WTC11 (cell line): ENCODE measurements around the gene C7. TPM values are rescaled to one million over a fixed set of nuclear protein-coding genes. Genes with fewer than 3 reads are reported as not detected.

ENCODE experiments used
- ATAC-seq: fragments of 200-7000 bp; cut with Tn5 transposase; 2 replicates; pipeline ENCODE4 v1.10.0; 2021; ENCODE audit warnings: mild to moderate bottlenecking, moderate library complexity
- CTCF ChIA-PET: fragments of 300-600 bp; sonication (Branson Sonifier 250); formaldehyde crosslinking; loops from one replicate; lab custom pipeline; 2021; ENCODE audit warnings: antibody characterized with exemption; lab: Charles Lee
- POLR2A ChIA-PET: fragments of 350-600 bp; sonication (Branson Sonifier 250); formaldehyde crosslinking; loops from one replicate; lab custom pipeline; 2021; ENCODE audit warnings: antibody characterized with exemption; lab: Charles Lee
- DNase-seq: peaks from one replicate; pipeline ENCODE4 v3.0.0; 2021; ENCODE audit warnings: low spot score
- H3K27ac Mint-ChIP-seq: 2 replicates; pipeline ENCODE4 v1.8.0; 2021; ENCODE audit warnings: mixed read lengths
- H3K27me3 Mint-ChIP-seq: 2 replicates; pipeline ENCODE4 v1.8.0; 2021; ENCODE audit warnings: low read depth, mild to moderate bottlenecking, moderate library complexity, mixed read lengths
- H3K36me3 Mint-ChIP-seq: 2 replicates; pipeline ENCODE4 v1.8.0; 2021; ENCODE audit warnings: mixed read lengths
- H3K4me1 Mint-ChIP-seq: 2 replicates; pipeline ENCODE4 v1.8.0; 2022; ENCODE audit warnings: mixed read lengths
- H3K4me3 Mint-ChIP-seq: 2 replicates; pipeline ENCODE4 v1.8.0; 2021; ENCODE audit warnings: mild to moderate bottlenecking, moderate library complexity, mixed read lengths
- H3K9me3 Mint-ChIP-seq: 2 replicates; pipeline ENCODE4 v1.8.0; 2021; ENCODE audit warnings: mixed read lengths
- ELF4 ChIP-seq: sonication (generic); formaldehyde crosslinking; IDR thresholded peaks from 2 replicates; pipeline ENCODE4 v1.8.1; 2022; ENCODE audit warnings: low read depth, mild to moderate bottlenecking, moderate library complexity, missing genetic modification reagents
- FOXK1 ChIP-seq: sonication (generic); formaldehyde crosslinking; IDR thresholded peaks from 2 replicates; pipeline ENCODE4 v1.8.0; 2022; ENCODE audit warnings: mild to moderate bottlenecking, moderate library complexity, missing genetic modification reagents
- FOXP1 ChIP-seq: sonication (generic); formaldehyde crosslinking; IDR thresholded peaks from 2 replicates; pipeline ENCODE4 v1.8.0; 2022; ENCODE audit warnings: missing genetic modification reagents, mild to moderate bottlenecking, moderate library complexity, borderline replicate concordance
- GRHL2 ChIP-seq: fragments of 250-450 bp; sonication (Bioruptor Pico); IDR thresholded peaks from 2 replicates; pipeline ENCODE4 v1.8.0; 2022; ENCODE audit warnings: mild to moderate bottlenecking, moderate library complexity; ENCODE audit not compliant: insufficient replicate concordance, severe bottlenecking
- GTF2I ChIP-seq: fragments of 250-450 bp; sonication (Bioruptor Pico); conservative IDR thresholded peaks from 2 replicates; pipeline ENCODE4 v1.4.0; 2021; ENCODE audit warnings: mild to moderate bottlenecking
- HMGXB4 ChIP-seq: sonication (generic); formaldehyde crosslinking; IDR thresholded peaks from 2 replicates; pipeline ENCODE4 v1.8.1; 2023; ENCODE audit warnings: mild to moderate bottlenecking, moderate library complexity, missing genetic modification reagents
- IRF2 ChIP-seq: sonication (generic); formaldehyde crosslinking; IDR thresholded peaks from 2 replicates; pipeline ENCODE4 v1.8.0; 2022; ENCODE audit warnings: low read depth, missing genetic modification reagents, borderline replicate concordance
- JUN ChIP-seq: sonication (generic); formaldehyde crosslinking; IDR thresholded peaks from 2 replicates; pipeline ENCODE4 v1.8.0; 2023; ENCODE audit warnings: mild to moderate bottlenecking, missing genetic modification reagents
- NFATC4 ChIP-seq: fragments of 250-450 bp; sonication (Bioruptor Pico); IDR thresholded peaks from 2 replicates; pipeline ENCODE4 v1.9.0; 2021; ENCODE audit warnings: mild to moderate bottlenecking
- OVOL2 ChIP-seq: fragments of 250-450 bp; sonication (Bioruptor Pico); IDR thresholded peaks from 2 replicates; pipeline ENCODE4 v1.9.0; 2021; ENCODE audit warnings: mild to moderate bottlenecking, borderline replicate concordance
- SMAD3 ChIP-seq: sonication (generic); formaldehyde crosslinking; IDR thresholded peaks from 2 replicates; pipeline ENCODE4 v1.8.0; 2022; ENCODE audit warnings: missing genetic modification reagents, mild to moderate bottlenecking, borderline replicate concordance
- TEAD4 ChIP-seq: sonication (generic); formaldehyde crosslinking; IDR thresholded peaks from 2 replicates; pipeline ENCODE4 v1.8.0; 2022; ENCODE audit warnings: mild to moderate bottlenecking, missing genetic modification reagents
- TP53 ChIP-seq: sonication (generic); formaldehyde crosslinking; IDR thresholded peaks from 2 replicates; pipeline ENCODE4 v1.8.1; 2023; ENCODE audit warnings: mild to moderate bottlenecking, missing genetic modification reagents
- USF1 ChIP-seq: sonication (generic); formaldehyde crosslinking; IDR thresholded peaks from 2 replicates; pipeline ENCODE4 v1.8.0; 2022; ENCODE audit warnings: mild to moderate bottlenecking, missing genetic modification reagents
- ZNF138 ChIP-seq: sonication (generic); formaldehyde crosslinking; conservative IDR thresholded peaks from 2 replicates; pipeline ENCODE4 v1.8.1; 2022; ENCODE audit warnings: mild to moderate bottlenecking, moderate library complexity, missing genetic modification reagents
- ZNF263 ChIP-seq: sonication (generic); formaldehyde crosslinking; IDR thresholded peaks from 2 replicates; pipeline ENCODE4 v1.8.1; 2022; ENCODE audit warnings: low read depth, mild to moderate bottlenecking, moderate library complexity, missing genetic modification reagents
- ZNF423 ChIP-seq: fragments of 250-450 bp; sonication (Bioruptor Pico); IDR thresholded peaks from 2 replicates; pipeline ENCODE4 v2.1.2; 2022; ENCODE audit warnings: mild to moderate bottlenecking, moderate library complexity
- total RNA-seq: library from RNA; stranded (reverse); gene quantifications from 3 replicates; pipeline ENCODE4 v1.2.3, GENCODE V29; 2021
- TF ChIP-seq, protein P1 (sequence below): fragments of 250-450 bp; sonication (Bioruptor Pico); IDR thresholded peaks from 2 replicates; pipeline ENCODE4 v1.9.0; 2021; ENCODE audit warnings: mild to moderate bottlenecking
- TF ChIP-seq, protein P2 (sequence below): sonication (generic); formaldehyde crosslinking; IDR thresholded peaks from 2 replicates; pipeline ENCODE4 v1.8.1; 2023; ENCODE audit warnings: mild to moderate bottlenecking, missing genetic modification reagents
- TF ChIP-seq, protein P3 (sequence below): fragments of 250-450 bp; sonication (Bioruptor Pico); IDR thresholded peaks from 2 replicates; pipeline ENCODE4 v1.9.0; 2021; ENCODE audit warnings: moderate library complexity, mild to moderate bottlenecking, inconsistent platforms, borderline replicate concordance
- TF ChIP-seq, protein P4 (sequence below): sonication (generic); formaldehyde crosslinking; IDR thresholded peaks from 2 replicates; pipeline ENCODE4 v1.8.1; 2022; ENCODE audit warnings: mild to moderate bottlenecking, moderate library complexity, missing genetic modification reagents
- TF ChIP-seq, protein P5 (sequence below): fragments of 250-450 bp; sonication (Bioruptor Pico); IDR thresholded peaks from 2 replicates; pipeline ENCODE4 v1.8.0; 2021; ENCODE audit warnings: mild to moderate bottlenecking

Gene C7
- total RNA-seq, 1 experiment from 2014 or later: 4.5 TPM

DNA sequence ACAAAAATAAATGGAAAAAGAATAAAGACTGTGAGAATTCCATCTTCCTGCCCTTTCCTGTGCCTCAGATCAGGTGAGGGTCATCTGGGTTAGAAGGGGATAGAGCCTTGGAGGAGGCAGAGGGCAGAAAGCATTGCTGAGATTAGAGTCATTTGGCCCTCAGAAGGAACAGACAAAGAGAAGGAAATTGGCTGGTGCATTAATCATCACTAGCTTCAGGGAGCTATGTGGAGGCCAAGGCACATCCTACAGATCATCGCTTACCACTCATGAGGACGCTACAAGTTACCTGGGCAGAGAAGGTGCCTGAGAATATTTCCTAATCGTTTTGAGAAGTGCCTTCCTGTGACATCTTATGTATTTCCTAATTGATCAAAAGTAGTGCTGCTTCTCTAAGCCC, 74.5 kb downstream of the C7 start (continued):
- TF ChIP-seq HMGXB4 (CRISPR knock-in tag) (no peak), TP53 (no peak), ZNF423 (no peak), SMAD3 (CRISPR knock-in tag) (no peak), USF1 (CRISPR knock-in tag) (no peak), ZNF138 (CRISPR knock-in tag) (no peak)
- TF ChIP-seq, protein P1, sequence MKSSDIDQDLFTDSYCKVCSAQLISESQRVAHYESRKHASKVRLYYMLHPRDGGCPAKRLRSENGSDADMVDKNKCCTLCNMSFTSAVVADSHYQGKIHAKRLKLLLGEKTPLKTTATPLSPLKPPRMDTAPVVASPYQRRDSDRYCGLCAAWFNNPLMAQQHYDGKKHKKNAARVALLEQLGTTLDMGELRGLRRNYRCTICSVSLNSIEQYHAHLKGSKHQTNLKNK (CRISPR knock-in tag): no peak

- no peaks in the 10 kb centered on the region for H3K4me1 Mint-ChIP-seq
- no peak overlapping the region for H3K27ac Mint-ChIP-seq
- no peak overlapping the region for H3K4me3 Mint-ChIP-seq
- TF ChIP-seq FOXP1 (CRISPR knock-in tag) (no peak), TEAD4 (CRISPR knock-in tag) (no peak), IRF2 (CRISPR knock-in tag) (no peak), ZNF263 (CRISPR knock-in tag) (no peak), OVOL2 (CRISPR knock-in tag) (no peak), GTF2I (no peak), ZNF138 (CRISPR knock-in tag) (no peak), GRHL2 (no peak), NFATC4 (no peak), JUN (CRISPR knock-in tag) (no peak), FOXK1 (CRISPR knock-in tag) (no peak), ELF4 (CRISPR knock-in tag) (no peak)
- TF ChIP-seq, protein P2, sequence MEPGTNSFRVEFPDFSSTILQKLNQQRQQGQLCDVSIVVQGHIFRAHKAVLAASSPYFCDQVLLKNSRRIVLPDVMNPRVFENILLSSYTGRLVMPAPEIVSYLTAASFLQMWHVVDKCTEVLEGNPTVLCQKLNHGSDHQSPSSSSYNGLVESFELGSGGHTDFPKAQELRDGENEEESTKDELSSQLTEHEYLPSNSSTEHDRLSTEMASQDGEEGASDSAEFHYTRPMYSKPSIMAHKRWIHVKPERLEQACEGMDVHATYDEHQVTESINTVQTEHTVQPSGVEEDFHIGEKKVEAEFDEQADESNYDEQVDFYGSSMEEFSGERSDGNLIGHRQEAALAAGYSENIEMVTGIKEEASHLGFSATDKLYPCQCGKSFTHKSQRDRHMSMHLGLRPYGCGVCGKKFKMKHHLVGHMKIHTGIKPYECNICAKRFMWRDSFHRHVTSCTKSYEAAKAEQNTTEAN (CRISPR knock-in tag): no peak
- TF ChIP-seq, protein P3, sequence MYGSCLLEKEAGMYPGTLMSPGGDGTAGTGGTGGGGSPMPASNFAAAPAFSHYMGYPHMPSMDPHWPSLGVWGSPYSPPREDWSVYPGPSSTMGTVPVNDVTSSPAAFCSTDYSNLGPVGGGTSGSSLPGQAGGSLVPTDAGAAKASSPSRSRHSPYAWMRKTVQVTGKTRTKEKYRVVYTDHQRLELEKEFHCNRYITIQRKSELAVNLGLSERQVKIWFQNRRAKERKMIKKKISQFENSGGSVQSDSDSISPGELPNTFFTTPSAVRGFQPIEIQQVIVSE (CRISPR knock-in tag): no peak
- TF ChIP-seq, protein P4, sequence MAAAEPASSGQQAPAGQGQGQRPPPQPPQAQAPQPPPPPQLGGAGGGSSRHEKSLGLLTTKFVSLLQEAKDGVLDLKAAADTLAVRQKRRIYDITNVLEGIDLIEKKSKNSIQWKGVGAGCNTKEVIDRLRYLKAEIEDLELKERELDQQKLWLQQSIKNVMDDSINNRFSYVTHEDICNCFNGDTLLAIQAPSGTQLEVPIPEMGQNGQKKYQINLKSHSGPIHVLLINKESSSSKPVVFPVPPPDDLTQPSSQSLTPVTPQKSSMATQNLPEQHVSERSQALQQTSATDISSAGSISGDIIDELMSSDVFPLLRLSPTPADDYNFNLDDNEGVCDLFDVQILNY: no peak
- TF ChIP-seq, protein P5, sequence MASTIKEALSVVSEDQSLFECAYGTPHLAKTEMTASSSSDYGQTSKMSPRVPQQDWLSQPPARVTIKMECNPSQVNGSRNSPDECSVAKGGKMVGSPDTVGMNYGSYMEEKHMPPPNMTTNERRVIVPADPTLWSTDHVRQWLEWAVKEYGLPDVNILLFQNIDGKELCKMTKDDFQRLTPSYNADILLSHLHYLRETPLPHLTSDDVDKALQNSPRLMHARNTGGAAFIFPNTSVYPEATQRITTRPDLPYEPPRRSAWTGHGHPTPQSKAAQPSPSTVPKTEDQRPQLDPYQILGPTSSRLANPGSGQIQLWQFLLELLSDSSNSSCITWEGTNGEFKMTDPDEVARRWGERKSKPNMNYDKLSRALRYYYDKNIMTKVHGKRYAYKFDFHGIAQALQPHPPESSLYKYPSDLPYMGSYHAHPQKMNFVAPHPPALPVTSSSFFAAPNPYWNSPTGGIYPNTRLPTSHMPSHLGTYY: no peak
- ATAC-seq (no peak), DNase-seq (no peak)
- H3K36me3 Mint-ChIP-seq: 0 out of 2 replicates have a peak, but pooled peaks cover 7% of the 10 kb centered on the region
- H3K27me3 Mint-ChIP-seq: no peaks in the 10 kb centered on the region
- peaks cover 14% of the 10 kb centered on the region for H3K9me3 Mint-ChIP-seq
- ChIA-PET POLR2A (no interaction called here), CTCF (no interaction called here)
These were observed 75.6 kb downstream of the C7 start for GRCh38 chr5:40984884-40985283.
